ENCODE measurements around the gene MMP14. TPM values are rescaled to one million over a fixed set of nuclear protein-coding genes. Genes with fewer than 3 reads are reported as not detected.

Gene MMP14
- total RNA-seq, 1 experiment from 2014 or later: 17.8 TPM

DNA sequence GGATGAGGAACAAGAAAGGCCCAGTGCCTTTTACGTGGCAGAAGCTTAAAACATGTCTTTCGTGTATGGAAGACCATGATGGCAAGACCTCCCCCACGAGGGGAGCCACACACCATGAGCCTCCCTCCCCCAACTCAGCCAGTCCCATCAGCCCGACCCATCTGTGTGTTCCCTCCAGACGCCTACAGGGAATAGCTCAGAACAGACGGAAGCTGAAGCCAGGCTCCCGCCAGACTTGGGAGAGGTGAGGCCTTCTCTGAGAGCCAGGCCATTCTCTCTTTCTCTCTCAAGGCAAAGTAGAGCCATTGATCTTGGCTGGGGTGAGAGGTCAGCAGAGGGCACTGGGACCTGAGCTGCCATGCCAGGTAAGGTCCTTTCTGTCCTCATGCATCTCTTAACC, 56.1 kb downstream of the MMP14 start:
- CTCF ChIA-PET: no interaction called here
- BruUV-seq (replicated peaks): no TSS peak
- Histone ChIP-seq H3K4me3 (replicated peaks in 1 of 2; ENCODE audit: low read depth in 1 of 2, low read length in 2 of 2) (no peak overlapping the region), H3K36me3 (ENCODE audit: control insufficient read depth in 1 of 2, insufficient read depth in 2 of 2, low read length in 2 of 2) (no peaks in the 10 kb centered on the region), H3K9me2 (ENCODE audit: insufficient read depth) (no peaks in the 10 kb centered on the region), H3K9ac (ENCODE audit: low read length) (no peak overlapping the region), H3K4me2 (ENCODE audit: low read length) (no peak overlapping the region), H3K4me1 (ENCODE audit: control insufficient read depth in 1 of 2, insufficient read depth in 2 of 2, low read length in 2 of 2) (peaks cover 13 to 19% of the 10 kb centered on the region in 2 experiments), H3K27me3 (ENCODE audit: insufficient read depth, low read length) (no peaks in the 10 kb centered on the region), H3K9me3 (ENCODE audit: control insufficient read depth in 1 of 2, insufficient read depth in 1 of 2, low read depth in 1 of 2, low read length in 2 of 2) (no peaks in the 10 kb centered on the region), H4K20me1 (ENCODE audit: insufficient read depth) (no peaks in the 10 kb centered on the region), H3K79me2 (ENCODE audit: insufficient read depth, low read length) (no peaks in the 10 kb centered on the region; the same call in 1 of the 2 replicates), H3K27ac (ENCODE audit: low read depth, low read length) (no peak overlapping the region), H2AFZ (ENCODE audit: low read depth, low read length, poor library complexity, severe bottlenecking) (no peak overlapping the region)
- POLR2A ChIA-PET: no interaction called here
- no peak for TF ChIP-seq SRF (IDR thresholded peaks at IDR 0.05; ENCODE audit: low read depth)
- DNase-seq (ENCODE audit: low read depth, low spot score) (no peak), ATAC-seq (no peak)
- intact Hi-C loops (cut with micrococcal nuclease): no loop called here
- RAD21 ChIA-PET (ENCODE audit: low non-redundant PET in 1 of 2, low total read pairs in 2 of 2, uncharacterized antibody in 2 of 2, unreplicated experiment in 2 of 2): no interaction called here

DNA sequence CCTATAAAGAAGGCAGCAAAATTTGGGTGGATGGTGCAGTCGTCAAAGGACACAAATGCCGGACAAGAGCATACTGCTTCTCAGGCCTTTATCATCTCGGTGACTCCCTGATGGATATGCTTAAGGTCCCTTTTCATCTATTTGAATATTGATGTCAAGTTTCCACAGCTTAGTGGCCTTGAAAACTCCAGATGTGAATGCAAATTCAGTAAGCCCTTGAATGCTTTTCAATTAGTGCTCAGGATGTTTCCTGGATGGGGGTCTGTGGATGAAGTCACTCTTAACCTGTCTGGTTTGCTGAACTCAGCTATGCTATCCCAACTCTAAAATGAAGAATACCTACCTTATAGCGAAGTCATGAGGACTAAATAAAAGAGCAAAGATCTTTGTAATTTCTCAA, 57.3 kb downstream of the MMP14 start:
- H3K27me3 ChIP-seq (ENCODE audit: insufficient read depth, low read length): no peaks in the 10 kb centered on the region
- CTCF ChIA-PET: no interaction called here
- RAD21 ChIA-PET (ENCODE audit: low non-redundant PET in 1 of 2, low total read pairs in 2 of 2, uncharacterized antibody in 2 of 2, unreplicated experiment in 2 of 2): no interaction called here
- POLR2A ChIA-PET: no interaction called here
- no peak for TF ChIP-seq ZNF274 (IDR thresholded peaks at IDR 0.05; ENCODE audit: low read depth, low read length)
- TF ChIP-seq, protein P1, sequence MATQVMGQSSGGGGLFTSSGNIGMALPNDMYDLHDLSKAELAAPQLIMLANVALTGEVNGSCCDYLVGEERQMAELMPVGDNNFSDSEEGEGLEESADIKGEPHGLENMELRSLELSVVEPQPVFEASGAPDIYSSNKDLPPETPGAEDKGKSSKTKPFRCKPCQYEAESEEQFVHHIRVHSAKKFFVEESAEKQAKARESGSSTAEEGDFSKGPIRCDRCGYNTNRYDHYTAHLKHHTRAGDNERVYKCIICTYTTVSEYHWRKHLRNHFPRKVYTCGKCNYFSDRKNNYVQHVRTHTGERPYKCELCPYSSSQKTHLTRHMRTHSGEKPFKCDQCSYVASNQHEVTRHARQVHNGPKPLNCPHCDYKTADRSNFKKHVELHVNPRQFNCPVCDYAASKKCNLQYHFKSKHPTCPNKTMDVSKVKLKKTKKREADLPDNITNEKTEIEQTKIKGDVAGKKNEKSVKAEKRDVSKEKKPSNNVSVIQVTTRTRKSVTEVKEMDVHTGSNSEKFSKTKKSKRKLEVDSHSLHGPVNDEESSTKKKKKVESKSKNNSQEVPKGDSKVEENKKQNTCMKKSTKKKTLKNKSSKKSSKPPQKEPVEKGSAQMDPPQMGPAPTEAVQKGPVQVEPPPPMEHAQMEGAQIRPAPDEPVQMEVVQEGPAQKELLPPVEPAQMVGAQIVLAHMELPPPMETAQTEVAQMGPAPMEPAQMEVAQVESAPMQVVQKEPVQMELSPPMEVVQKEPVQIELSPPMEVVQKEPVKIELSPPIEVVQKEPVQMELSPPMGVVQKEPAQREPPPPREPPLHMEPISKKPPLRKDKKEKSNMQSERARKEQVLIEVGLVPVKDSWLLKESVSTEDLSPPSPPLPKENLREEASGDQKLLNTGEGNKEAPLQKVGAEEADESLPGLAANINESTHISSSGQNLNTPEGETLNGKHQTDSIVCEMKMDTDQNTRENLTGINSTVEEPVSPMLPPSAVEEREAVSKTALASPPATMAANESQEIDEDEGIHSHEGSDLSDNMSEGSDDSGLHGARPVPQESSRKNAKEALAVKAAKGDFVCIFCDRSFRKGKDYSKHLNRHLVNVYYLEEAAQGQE (IDR thresholded peaks at IDR 0.05; ENCODE audit: low read depth): no peak
- TF ChIP-seq SIN3A (IDR thresholded peaks at IDR 0.05; ENCODE audit: low read depth): no peak
- TF ChIP-seq, protein P2, sequence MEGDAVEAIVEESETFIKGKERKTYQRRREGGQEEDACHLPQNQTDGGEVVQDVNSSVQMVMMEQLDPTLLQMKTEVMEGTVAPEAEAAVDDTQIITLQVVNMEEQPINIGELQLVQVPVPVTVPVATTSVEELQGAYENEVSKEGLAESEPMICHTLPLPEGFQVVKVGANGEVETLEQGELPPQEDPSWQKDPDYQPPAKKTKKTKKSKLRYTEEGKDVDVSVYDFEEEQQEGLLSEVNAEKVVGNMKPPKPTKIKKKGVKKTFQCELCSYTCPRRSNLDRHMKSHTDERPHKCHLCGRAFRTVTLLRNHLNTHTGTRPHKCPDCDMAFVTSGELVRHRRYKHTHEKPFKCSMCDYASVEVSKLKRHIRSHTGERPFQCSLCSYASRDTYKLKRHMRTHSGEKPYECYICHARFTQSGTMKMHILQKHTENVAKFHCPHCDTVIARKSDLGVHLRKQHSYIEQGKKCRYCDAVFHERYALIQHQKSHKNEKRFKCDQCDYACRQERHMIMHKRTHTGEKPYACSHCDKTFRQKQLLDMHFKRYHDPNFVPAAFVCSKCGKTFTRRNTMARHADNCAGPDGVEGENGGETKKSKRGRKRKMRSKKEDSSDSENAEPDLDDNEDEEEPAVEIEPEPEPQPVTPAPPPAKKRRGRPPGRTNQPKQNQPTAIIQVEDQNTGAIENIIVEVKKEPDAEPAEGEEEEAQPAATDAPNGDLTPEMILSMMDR (IDR thresholded peaks at IDR 0.05 in 2 of 3, conservative IDR thresholded peaks at IDR 0.05 in 1 of 3; ENCODE audit: borderline replicate concordance in 1 of 3, insufficient read depth in 1 of 3, low read depth in 2 of 3, low read length in 2 of 3): no peak
- no peak for TF ChIP-seq ZFX (IDR thresholded peaks at IDR 0.05)
- TF ChIP-seq SRF (IDR thresholded peaks at IDR 0.05; ENCODE audit: low read depth): no peak
- TF ChIP-seq CEBPB (IDR thresholded peaks at IDR 0.05; ENCODE audit: low read depth): no peak
- TF ChIP-seq FOSL1 (IDR thresholded peaks at IDR 0.05; ENCODE audit: low read depth): no peak
- TF ChIP-seq JUND (IDR thresholded peaks at IDR 0.05): no peak
- no peak for TF ChIP-seq ELF1 (IDR thresholded peaks at IDR 0.05; ENCODE audit: borderline replicate concordance, low read depth)
- TF ChIP-seq, protein P3, sequence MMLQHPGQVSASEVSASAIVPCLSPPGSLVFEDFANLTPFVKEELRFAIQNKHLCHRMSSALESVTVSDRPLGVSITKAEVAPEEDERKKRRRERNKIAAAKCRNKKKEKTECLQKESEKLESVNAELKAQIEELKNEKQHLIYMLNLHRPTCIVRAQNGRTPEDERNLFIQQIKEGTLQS (IDR thresholded peaks at IDR 0.05): no peak
- no peak for TF ChIP-seq EZH2phosphoT487 (IDR thresholded peaks at IDR 0.05; ENCODE audit: borderline replicate concordance)
- TF ChIP-seq EZH2 (IDR thresholded peaks at IDR 0.05): no peak
- TF ChIP-seq CBX3 (IDR thresholded peaks at IDR 0.05; ENCODE audit: low read depth): no peak
- no peak for TF ChIP-seq SP1 (IDR thresholded peaks at IDR 0.05; ENCODE audit: low read depth)
- intact Hi-C loops (cut with micrococcal nuclease): no loop called here
- no peaks in the 10 kb centered on the region for H3K9me2 ChIP-seq (ENCODE audit: insufficient read depth)
- no peak overlapping the region for H3K27ac ChIP-seq (ENCODE audit: low read depth, low read length)
- H3K4me1 ChIP-seq (ENCODE audit: control insufficient read depth in 1 of 2, insufficient read depth in 2 of 2, low read length in 2 of 2): peaks cover 5 to 19% of the 10 kb centered on the region in 2 experiments; a peak in 3 of 4 replicates
- no peaks in the 10 kb centered on the region for H4K20me1 ChIP-seq (ENCODE audit: insufficient read depth)
- no peak overlapping the region for H3K9ac ChIP-seq (ENCODE audit: low read length)
- DNase-seq (ENCODE audit: low read depth, low spot score) (no peak), ATAC-seq (no peak)
- no peak overlapping the region for H3K4me3 ChIP-seq (replicated peaks in 1 of 2; ENCODE audit: low read depth in 1 of 2, low read length in 2 of 2)
- H2AFZ ChIP-seq (ENCODE audit: low read depth, low read length, poor library complexity, severe bottlenecking): no peak overlapping the region
- H3K36me3 ChIP-seq (ENCODE audit: control insufficient read depth in 1 of 2, insufficient read depth in 2 of 2, low read length in 2 of 2): no peaks in the 10 kb centered on the region
- no peaks in the 10 kb centered on the region for H3K79me2 ChIP-seq (ENCODE audit: insufficient read depth, low read length)
- BruUV-seq (replicated peaks): no TSS peak
- no peak overlapping the region for H3K4me2 ChIP-seq (ENCODE audit: low read length)
- no peaks in the 10 kb centered on the region for H3K9me3 ChIP-seq (ENCODE audit: control insufficient read depth in 1 of 2, insufficient read depth in 1 of 2, low read depth in 1 of 2, low read length in 2 of 2)
